ENCODE data around the gene C12orf56. TPM values are rescaled to one million over a fixed set of nuclear protein-coding genes. Genes with fewer than 3 reads are reported as not detected.
A peak's percentile ranks its signal among the peaks of the same experiment; 100 is the strongest.

Gene C12orf56
- total and polyA plus RNA-seq, 9 of the 15 experiments (the other 6 are each of a cell fraction or from before 2014, with no cell fraction given) = 0.40 to 4.8 (median 1.2) TPM

DNA sequence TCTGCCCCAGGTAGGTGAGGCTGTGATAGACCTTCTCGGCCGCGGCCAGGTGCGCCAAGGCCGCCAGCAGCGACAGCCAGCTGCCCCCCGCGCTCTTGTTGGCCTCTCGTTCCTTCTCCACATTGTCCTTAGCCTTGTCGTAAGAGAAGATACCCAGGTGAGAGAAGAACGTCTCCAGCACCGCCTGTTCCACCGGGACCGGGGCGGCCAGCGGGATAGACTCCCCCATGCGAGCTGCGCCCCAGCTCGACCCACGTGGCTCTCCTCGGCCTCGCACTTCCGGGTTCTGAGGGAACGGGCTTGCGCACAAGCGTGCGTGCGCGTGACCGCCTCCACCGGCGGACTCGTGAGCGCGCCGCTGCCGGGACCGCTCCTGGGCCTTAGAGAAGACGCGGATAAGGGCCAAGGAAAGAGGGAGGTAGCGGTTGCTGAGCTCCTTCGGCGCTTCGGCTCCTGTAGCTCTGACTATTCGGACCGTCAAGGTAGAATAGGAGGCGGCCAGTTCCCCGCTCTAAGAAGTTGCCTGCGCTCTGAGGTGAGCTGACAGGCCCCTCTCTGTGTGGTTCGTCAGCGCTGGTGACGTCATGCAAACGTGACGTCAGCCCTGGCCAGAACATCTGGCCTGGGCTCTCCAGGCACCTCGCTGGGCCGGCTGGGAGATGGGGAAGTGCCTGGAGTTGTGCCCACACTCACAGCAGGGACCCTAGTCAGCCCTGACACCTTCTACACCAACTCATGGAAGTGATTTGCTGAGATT is 168.4 kb downstream of the C12orf56 start, which contains the start of gene KICS2 (continued):
- TF ChIP-seq, protein P1, sequence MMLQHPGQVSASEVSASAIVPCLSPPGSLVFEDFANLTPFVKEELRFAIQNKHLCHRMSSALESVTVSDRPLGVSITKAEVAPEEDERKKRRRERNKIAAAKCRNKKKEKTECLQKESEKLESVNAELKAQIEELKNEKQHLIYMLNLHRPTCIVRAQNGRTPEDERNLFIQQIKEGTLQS (IDR thresholded peaks at IDR 0.05) = peak; percentile 100
- TF ChIP-seq, protein P1 (CRISPR knock-in tag; conservative IDR thresholded peaks at IDR 0.05) = peak; percentile 79; the same call in 1 of the 2 replicates
- TF ChIP-seq CBFA2T3 (IDR thresholded peaks at IDR 0.05) = no peak
- no peak for TF ChIP-seq SAFB2 (IDR thresholded peaks at IDR 0.05; ENCODE audit: borderline replicate concordance, low read depth, low read length, severe bottlenecking)
- TF ChIP-seq ZNF444 (CRISPR knock-in tag; IDR thresholded peaks at IDR 0.05) = no peak
- no peak for TF ChIP-seq NELFE (IDR thresholded peaks at IDR 0.05; ENCODE audit: insufficient read depth, insufficient read length)
- TF ChIP-seq, protein P2, sequence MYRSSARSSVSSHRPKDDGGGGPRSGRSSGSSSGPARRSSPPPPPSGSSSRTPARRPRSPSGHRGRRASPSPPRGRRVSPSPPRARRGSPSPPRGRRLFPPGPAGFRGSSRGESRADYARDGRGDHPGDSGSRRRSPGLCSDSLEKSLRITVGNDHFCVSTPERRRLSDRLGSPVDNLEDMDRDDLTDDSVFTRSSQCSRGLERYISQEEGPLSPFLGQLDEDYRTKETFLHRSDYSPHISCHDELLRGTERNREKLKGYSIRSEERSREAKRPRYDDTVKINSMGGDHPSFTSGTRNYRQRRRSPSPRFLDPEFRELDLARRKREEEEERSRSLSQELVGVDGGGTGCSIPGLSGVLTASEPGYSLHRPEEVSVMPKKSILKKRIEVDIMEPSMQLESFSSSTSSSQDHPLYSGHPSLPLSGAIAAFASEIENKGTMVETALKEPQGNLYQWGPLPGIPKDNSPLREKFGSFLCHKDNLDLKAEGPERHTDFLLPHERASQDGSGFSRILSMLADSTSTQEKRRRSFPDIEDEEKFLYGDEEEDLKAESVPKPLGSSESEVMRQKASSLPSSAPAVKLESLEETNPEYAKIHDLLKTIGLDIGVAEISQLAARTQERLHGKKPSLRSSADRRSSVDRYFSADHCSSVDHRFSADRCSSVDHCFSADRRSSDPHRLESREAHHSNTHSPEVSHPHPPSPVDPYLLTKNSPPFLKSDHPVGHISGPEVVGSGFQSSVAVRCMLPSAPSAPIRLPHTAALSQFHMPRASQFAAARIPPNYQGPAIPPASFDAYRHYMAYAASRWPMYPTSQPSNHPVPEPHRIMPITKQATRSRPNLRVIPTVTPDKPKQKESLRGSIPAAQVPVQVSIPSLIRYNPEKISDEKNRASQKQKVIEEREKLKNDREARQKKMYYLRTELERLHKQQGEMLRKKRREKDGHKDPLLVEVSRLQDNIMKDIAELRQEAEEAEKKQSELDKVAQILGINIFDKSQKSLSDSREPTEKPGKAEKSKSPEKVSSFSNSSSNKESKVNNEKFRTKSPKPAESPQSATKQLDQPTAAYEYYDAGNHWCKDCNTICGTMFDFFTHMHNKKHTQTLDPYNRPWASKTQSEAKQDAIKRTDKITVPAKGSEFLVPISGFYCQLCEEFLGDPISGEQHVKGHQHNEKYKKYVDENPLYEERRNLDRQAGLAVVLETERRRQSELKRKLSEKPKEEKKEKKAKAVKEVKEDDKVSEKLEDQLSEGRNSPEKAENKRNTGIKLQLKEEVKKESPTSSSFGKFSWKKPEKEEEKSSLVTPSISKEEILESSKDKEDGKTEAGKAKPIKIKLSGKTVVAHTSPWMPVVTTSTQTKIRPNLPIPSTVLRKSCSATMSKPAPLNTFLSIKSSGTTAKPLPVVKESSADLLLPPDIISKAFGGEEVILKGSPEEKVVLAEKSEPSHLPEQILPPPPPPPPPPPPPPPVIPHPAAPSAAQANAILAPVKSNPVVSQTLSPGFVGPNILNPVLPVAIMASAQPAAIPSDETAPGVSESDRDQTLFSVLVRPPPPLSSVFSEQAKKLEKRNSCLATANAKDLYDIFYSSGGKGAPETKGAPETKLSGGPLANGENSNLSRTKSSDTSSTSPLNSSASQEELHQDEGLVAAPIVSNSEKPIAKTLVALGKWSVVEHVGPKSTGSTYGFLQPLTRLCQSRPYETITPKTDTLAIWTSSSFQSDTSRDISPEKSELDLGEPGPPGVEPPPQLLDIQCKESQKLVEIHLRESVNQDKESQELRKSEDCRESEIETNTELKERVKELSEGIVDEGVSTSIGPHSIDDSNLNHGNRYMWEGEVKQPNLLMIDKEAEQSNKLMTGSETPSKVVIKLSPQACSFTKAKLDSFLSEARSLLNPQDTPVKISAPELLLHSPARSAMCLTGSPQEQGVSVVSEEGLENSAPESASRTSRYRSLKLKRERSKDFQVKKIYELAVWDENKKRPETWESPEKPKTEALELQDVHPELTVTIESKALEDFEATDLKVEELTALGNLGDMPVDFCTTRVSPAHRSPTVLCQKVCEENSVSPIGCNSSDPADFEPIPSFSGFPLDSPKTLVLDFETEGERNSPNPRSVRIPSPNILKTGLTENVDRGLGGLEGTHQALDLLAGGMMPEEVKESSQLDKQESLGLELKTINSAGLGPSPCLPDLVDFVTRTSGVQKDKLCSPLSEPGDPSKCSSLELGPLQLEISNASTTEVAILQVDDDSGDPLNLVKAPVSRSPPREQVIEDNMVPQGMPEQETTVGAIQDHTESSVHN (IDR thresholded peaks at IDR 0.05; ENCODE audit: borderline replicate concordance in 1 of 2, low read depth in 1 of 2) = 0 out of 4 replicates have a peak, but pooled peaks of 1 of the 2 experiments have one; percentile 39
- TF ChIP-seq, protein P3, sequence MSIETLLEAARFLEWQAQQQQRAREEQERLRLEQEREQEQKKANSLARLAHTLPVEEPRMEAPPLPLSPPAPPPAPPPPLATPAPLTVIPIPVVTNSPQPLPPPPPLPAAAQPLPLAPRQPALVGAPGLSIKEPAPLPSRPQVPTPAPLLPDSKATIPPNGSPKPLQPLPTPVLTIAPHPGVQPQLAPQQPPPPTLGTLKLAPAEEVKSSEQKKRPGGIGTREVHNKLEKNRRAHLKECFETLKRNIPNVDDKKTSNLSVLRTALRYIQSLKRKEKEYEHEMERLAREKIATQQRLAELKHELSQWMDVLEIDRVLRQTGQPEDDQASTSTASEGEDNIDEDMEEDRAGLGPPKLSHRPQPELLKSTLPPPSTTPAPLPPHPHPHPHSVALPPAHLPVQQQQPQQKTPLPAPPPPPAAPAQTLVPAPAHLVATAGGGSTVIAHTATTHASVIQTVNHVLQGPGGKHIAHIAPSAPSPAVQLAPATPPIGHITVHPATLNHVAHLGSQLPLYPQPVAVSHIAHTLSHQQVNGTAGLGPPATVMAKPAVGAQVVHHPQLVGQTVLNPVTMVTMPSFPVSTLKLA (conservative IDR thresholded peaks at IDR 0.05) = peak; percentile 98 to 99
- peak; percentile 56 to 59; a peak in 3 of 4 replicates for TF ChIP-seq MAZ (CRISPR knock-in tag; conservative IDR thresholded peaks at IDR 0.05 in 1 of 2, IDR thresholded peaks at IDR 0.05 in 1 of 2)
- TF ChIP-seq, protein P4, sequence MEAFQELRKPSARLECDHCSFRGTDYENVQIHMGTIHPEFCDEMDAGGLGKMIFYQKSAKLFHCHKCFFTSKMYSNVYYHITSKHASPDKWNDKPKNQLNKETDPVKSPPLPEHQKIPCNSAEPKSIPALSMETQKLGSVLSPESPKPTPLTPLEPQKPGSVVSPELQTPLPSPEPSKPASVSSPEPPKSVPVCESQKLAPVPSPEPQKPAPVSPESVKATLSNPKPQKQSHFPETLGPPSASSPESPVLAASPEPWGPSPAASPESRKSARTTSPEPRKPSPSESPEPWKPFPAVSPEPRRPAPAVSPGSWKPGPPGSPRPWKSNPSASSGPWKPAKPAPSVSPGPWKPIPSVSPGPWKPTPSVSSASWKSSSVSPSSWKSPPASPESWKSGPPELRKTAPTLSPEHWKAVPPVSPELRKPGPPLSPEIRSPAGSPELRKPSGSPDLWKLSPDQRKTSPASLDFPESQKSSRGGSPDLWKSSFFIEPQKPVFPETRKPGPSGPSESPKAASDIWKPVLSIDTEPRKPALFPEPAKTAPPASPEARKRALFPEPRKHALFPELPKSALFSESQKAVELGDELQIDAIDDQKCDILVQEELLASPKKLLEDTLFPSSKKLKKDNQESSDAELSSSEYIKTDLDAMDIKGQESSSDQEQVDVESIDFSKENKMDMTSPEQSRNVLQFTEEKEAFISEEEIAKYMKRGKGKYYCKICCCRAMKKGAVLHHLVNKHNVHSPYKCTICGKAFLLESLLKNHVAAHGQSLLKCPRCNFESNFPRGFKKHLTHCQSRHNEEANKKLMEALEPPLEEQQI (IDR thresholded peaks at IDR 0.05) = no peak
- no peak for TF ChIP-seq ZC3H11A (IDR thresholded peaks at IDR 0.05; ENCODE audit: low read depth, low read length)
- TF ChIP-seq ZNF347 (CRISPR knock-in tag; IDR thresholded peaks at IDR 0.05; ENCODE audit: low read depth) = no peak

Measured in K562 (cell line).